ENCODE data around the gene CNDP2. TPM values are rescaled to one million over a fixed set of nuclear protein-coding genes. Genes with fewer than 3 reads are reported as not detected.

The CNDP2 gene
- total and polyA plus RNA-seq, 2 donors from 2014 or later, result 499 to 740 TPM

- TF ChIP-seq CTCF (IDR thresholded peaks at IDR 0.05; ENCODE audit: borderline replicate concordance, extremely low read depth, insufficient read depth), result no peak
- Histone ChIP-seq H3K27me3 (ENCODE audit: control insufficient read depth, insufficient read depth, low read length) (no peaks in the 10 kb centered on the region), H3K4me3 (ENCODE audit: low read length in 3 of 3) (no peak overlapping the region), H3K9me3 (ENCODE audit: control insufficient read depth in 2 of 3, insufficient read depth in 1 of 3, low read length in 3 of 3) (no peaks in the 10 kb centered on the region), H3K36me3 (ENCODE audit: control insufficient read depth in 2 of 3, insufficient read depth in 3 of 3, low read length in 3 of 3) (peaks cover 8 to 58% (median 33%) of the 10 kb centered on the region in 3 donors), H3K9ac (ENCODE audit: low read length in 3 of 3) (no peak overlapping the region), H3K4me1 (ENCODE audit: control insufficient read depth in 2 of 3, insufficient read depth in 2 of 3, low read depth in 1 of 3, low read length in 3 of 3) (peaks cover 0 to 20% (median 3%) of the 10 kb centered on the region in 3 donors), H3K27ac (ENCODE audit: low read depth in 2 of 2, low read length in 2 of 2) (no peak overlapping the region)
- intact Hi-C loops (cut with DNase I), result no loop called here
- DNase-seq (peak in 1 of 5 donors; percentile 8), FAIRE-seq (no peak)
Observed at GRCh38 chr18:74518456-74519295, 22.5 kb downstream of the CNDP2 start.

GRCh38 chr18:74519320-74520095, 23.3 kb downstream of the CNDP2 start:
- H3K27me3 ChIP-seq (ENCODE audit: control insufficient read depth, insufficient read depth, low read length), result no peaks in the 10 kb centered on the region
- H3K4me3 ChIP-seq (ENCODE audit: low read length in 3 of 3), result no peak overlapping the region
- H3K4me1 ChIP-seq (ENCODE audit: control insufficient read depth in 2 of 3, insufficient read depth in 2 of 3, low read depth in 1 of 3, low read length in 3 of 3), result peaks cover 0 to 25% (median 10%) of the 10 kb centered on the region in 3 donors
- DNase-seq (peak in 2 of 5 donors; percentile 2 to 53), FAIRE-seq (no peak)
- TF ChIP-seq CTCF (IDR thresholded peaks at IDR 0.05; ENCODE audit: borderline replicate concordance, extremely low read depth, insufficient read depth), result no peak
- no peak overlapping the region for H3K27ac ChIP-seq (ENCODE audit: low read depth in 2 of 2, low read length in 2 of 2)
- intact Hi-C loops (cut with DNase I), result no loop called here
- peaks cover 8 to 58% (median 33%) of the 10 kb centered on the region in 3 donors for H3K36me3 ChIP-seq (ENCODE audit: control insufficient read depth in 2 of 3, insufficient read depth in 3 of 3, low read length in 3 of 3)
- no peaks in the 10 kb centered on the region for H3K9me3 ChIP-seq (ENCODE audit: control insufficient read depth in 2 of 3, insufficient read depth in 1 of 3, low read length in 3 of 3)
- H3K9ac ChIP-seq (ENCODE audit: low read length in 3 of 3), result no peak overlapping the region

GRCh38 chr18:74520096-74520833, 24.1 kb downstream of the CNDP2 start:
- Histone ChIP-seq H3K36me3 (ENCODE audit: control insufficient read depth in 2 of 3, insufficient read depth in 3 of 3, low read length in 3 of 3) (peaks cover 8 to 56% (median 32%) of the 10 kb centered on the region in 3 donors), H3K4me3 (ENCODE audit: low read length in 3 of 3) (no peak overlapping the region), H3K9ac (ENCODE audit: low read length in 3 of 3) (no peak overlapping the region), H3K27ac (ENCODE audit: low read depth in 2 of 2, low read length in 2 of 2) (no peak overlapping the region), H3K4me1 (ENCODE audit: control insufficient read depth in 2 of 3, insufficient read depth in 2 of 3, low read depth in 1 of 3, low read length in 3 of 3) (peaks cover 0 to 24% (median 16%) of the 10 kb centered on the region in 3 donors), H3K9me3 (ENCODE audit: control insufficient read depth in 2 of 3, insufficient read depth in 1 of 3, low read length in 3 of 3) (no peaks in the 10 kb centered on the region), H3K27me3 (ENCODE audit: control insufficient read depth, insufficient read depth, low read length) (no peaks in the 10 kb centered on the region)
- DNase-seq (peak in 1 of 5 donors; percentile 13), FAIRE-seq (no peak)
- TF ChIP-seq CTCF (IDR thresholded peaks at IDR 0.05; ENCODE audit: borderline replicate concordance, extremely low read depth, insufficient read depth), result no peak
- intact Hi-C loops (cut with DNase I), result no loop called here

All from kidney (tissue), 14 donors.